ENCODE data around the gene RABGAP1L.

GRCh38 chr1:174171073-174171472 is 11.8 kb downstream of the RABGAP1L start:
- TF ChIP-seq ESRRA (IDR thresholded peaks at IDR 0.05; ENCODE audit: low read length), result no peak
- no peak for TF ChIP-seq BCLAF1 (IDR thresholded peaks at IDR 0.05)
- TF ChIP-seq SPI1 (IDR thresholded peaks at IDR 0.05; ENCODE audit: borderline replicate concordance, insufficient read depth, low read depth, low read length), result no peak
- no peak for TF ChIP-seq RFX5 (IDR thresholded peaks at IDR 0.05; ENCODE audit: low read depth, low read length)

Measured in GM12878 (cell line).